ENCODE data around the gene OFD1. TPM values are rescaled to one million over a fixed set of nuclear protein-coding genes. Genes with fewer than 3 reads are reported as not detected.

The OFD1 gene
- total RNA-seq, 1 donor from 2014 or later, result 12.8 TPM

GRCh38 chrX:13780868-13781427, 46.4 kb downstream of the OFD1 start:
- no peak for DNase-seq (ENCODE audit: low spot score)
- intact Hi-C loops (cut with DNase I), result no loop called here

GRCh38 chrX:13786048-13786447, 51.5 kb downstream of the OFD1 start:
- intact Hi-C loops (cut with DNase I), result no loop called here
- no peak for DNase-seq (ENCODE audit: low spot score)

- no peak for DNase-seq (ENCODE audit: low spot score)
- intact Hi-C loops (cut with DNase I), result no loop called here
Measured at GRCh38 chrX:13790206-13791131, 55.9 kb downstream of the OFD1 start.

- intact Hi-C loops (cut with DNase I), result no loop called here
Measured at GRCh38 chrX:13791145-13791544, 56.6 kb downstream of the OFD1 start.

GRCh38 chrX:13791559-13791958, 57.0 kb downstream of the OFD1 start:
- no peak for DNase-seq (ENCODE audit: low spot score)
- intact Hi-C loops (cut with DNase I), result no loop called here

More at GRCh38 chrX:13791145-13791544, 56.6 kb downstream of the OFD1 start:
- DNase-seq (ENCODE audit: low spot score), result no peak

GRCh38 chrX:13793897-13794296, 59.3 kb downstream of the OFD1 start:
- no peak for DNase-seq (ENCODE audit: low spot score)
- intact Hi-C loops (cut with DNase I), result no loop called here

- intact Hi-C loops (cut with DNase I), result no loop called here
- no peak for DNase-seq (ENCODE audit: low spot score)
Measured at GRCh38 chrX:13794417-13794816, 59.9 kb downstream of the OFD1 start.

- intact Hi-C loops (cut with DNase I), result no loop called here
- DNase-seq (ENCODE audit: low spot score), result no peak
Measured at GRCh38 chrX:13797512-13797911, 63.0 kb downstream of the OFD1 start.

- no peak for DNase-seq (ENCODE audit: low spot score)
- intact Hi-C loops (cut with DNase I), result no loop called here
Measured at GRCh38 chrX:13798184-13798583, 63.6 kb downstream of the OFD1 start.

- intact Hi-C loops (cut with DNase I), result no loop called here
- DNase-seq (ENCODE audit: low spot score), result no peak
Measured at GRCh38 chrX:13803116-13803515, 68.6 kb downstream of the OFD1 start.

GRCh38 chrX:13805241-13805640, 70.7 kb downstream of the OFD1 start:
- DNase-seq (ENCODE audit: low spot score), result no peak
- intact Hi-C loops (cut with DNase I), result no loop called here

GRCh38 chrX:13808293-13808692, 73.7 kb downstream of the OFD1 start:
- intact Hi-C loops (cut with DNase I), result no loop called here

GRCh38 chrX:13808865-13809264, 74.3 kb downstream of the OFD1 start:
- intact Hi-C loops (cut with DNase I), result no loop called here
- DNase-seq (ENCODE audit: low spot score), result no peak

More at GRCh38 chrX:13808293-13808692, 73.7 kb downstream of the OFD1 start:
- no peak for DNase-seq (ENCODE audit: low spot score)

GRCh38 chrX:13815664-13816063, 81.1 kb downstream of the OFD1 start:
- intact Hi-C loops (cut with DNase I), result no loop called here
- no peak for DNase-seq (ENCODE audit: low spot score)

GRCh38 chrX:13816176-13816575, 81.6 kb downstream of the OFD1 start:
- DNase-seq (ENCODE audit: low spot score), result no peak
- intact Hi-C loops (cut with DNase I), result no loop called here

GRCh38 chrX:13816643-13817627, 82.4 kb downstream of the OFD1 start, which contains the start of gene GPM6B:
TSS of gene GPM6B (minus strand) at chrX:13817093. CDS start at chrX:13816904, 189 bp downstream.
- intact Hi-C loops (cut with DNase I), result no loop called here
- no peak for DNase-seq (ENCODE audit: low spot score)

Data from cardiac septum (tissue), 1 donor.